GM18867 (cell line): ENCODE data around the gene ZCCHC24.

Source experiments
- ATAC-seq: cut with Tn5 transposase; IDR thresholded peaks from one replicate; pipeline ENCODE4 v1.9.1; 2021; ENCODE audit warnings: mild to moderate bottlenecking, moderate library complexity; ENCODE audit not compliant: unreplicated experiment

ZCCHC24 gene

DNA sequence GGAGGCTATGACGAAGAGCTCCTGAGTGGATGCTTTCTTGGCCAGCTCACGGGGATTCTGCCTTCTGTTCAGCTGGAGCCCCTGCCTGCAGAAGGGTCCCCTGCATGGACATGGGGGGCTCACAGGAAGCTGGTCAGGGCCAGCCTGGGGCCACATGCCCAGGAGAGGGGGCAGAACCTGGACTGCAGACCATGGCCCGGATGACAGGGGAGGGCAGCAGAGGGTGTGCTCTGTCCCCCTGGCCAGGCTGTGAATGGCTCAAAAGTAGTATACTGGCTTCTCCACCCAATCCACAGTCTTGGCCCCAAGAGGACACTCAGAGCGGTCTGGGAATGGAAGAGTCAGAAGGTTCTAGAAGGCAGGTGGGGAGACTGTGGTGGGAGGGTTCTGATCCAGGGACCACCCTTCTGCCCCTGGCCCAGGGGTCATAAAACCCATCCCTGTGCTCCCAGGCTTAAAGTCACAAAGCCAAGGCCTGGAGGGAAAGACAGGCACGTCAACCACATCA lies 57.9 kb downstream of the ZCCHC24 start:
- no peak for ATAC-seq

GRCh38 chr10:79386637-79387465 lies 58.6 kb downstream of the ZCCHC24 start:
- ATAC-seq, result no peak

DNA sequence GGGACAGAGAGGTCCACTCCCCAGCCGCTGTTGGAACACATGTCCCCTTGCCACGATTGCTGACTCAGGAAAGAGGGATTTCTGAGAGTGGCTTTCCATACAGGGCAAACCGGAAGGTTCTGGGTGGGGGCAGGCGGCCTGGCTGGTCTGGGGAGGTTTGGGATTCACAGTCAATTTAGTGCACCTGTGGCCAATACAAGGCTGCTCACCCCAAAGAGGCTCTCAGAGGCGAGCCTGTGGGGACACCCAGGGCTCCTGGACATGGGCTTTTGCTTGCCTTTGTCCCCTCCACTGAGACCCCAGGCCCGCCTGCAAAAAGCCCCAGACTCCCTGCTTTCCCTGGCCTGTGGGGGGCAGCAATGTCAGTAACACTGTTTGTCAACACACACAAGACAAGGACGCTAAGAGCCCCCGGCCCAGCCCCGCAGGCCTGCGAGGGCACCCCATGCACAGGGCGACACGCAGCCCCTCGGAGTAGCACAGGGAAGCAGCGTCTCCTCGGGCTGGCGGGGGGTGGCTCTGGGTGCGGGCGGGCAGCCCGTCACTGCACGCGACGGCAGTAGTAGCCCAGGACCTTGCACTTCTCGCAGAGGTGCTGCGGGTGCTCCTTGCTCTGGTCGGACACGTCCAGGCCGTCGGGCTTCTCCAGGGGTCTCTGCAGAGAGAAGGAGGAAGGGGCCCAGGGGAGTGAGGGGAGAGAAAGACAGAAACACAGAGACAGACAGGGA lies 59.5 kb downstream of the ZCCHC24 start:
- ATAC-seq, result no peak

- no peak for ATAC-seq
Observed at GRCh38 chr10:79385392-79385795, 60.0 kb downstream of the ZCCHC24 start.

DNA sequence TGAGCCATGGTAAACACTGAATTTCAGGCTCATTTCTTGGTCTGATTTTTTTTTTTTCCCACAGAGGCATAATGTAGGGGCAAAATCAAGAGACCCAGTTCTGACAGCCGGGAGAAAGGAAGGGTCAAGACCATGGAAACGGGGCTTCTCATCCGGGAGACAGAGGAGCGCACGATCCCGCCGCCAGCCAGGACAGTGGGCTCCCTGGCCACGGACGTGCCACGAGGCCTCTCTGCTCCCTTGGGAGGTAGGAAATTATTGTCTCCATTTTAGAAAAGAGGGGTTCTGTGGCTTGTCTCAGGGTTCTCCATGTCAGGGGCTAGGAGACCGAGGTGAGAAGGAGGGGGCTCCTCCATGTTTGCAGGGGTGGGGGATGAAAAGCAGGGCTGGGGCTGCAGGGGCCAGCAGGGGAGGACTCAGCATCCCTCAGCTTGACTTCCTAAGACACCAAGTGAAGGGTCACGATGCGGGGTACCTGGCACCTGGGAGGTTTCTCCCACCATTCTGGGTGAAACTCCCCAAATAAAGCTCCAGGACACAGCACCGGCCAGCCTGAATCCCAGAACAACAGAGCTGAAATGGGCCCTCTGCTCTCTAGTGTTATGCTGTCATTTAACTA lies 60.5 kb downstream of the ZCCHC24 start:
- ATAC-seq, result no peak

DNA sequence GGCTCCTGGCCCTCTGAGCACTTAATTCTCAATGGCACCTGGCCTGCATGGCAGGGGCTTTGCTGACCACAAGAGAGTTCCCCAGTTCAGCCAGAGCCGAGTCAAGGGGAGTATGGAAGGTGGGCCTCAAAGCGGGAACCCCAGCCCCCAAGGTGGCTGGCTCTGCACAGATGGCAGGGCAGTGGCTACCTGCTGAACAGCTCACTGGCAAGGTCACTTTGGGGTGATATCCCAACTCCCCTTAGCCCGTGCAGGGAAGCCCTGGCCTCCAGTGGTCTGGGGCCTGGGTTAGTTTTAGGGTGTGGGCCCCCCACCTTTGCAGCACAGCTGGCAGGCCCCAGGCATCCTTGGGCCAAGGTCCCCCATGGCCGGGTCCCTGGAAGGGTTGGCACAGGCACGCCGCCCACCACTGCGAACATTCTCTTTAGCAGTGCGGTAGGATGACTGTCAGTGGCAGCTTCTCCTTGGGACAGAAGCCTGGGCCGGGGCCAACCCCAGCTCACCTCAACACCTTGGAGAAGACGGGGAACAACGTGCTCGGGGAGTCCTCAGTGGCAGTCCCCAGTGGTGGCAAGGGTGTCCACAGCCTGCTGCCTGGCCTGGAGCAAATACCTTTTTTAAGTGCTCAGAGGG lies 61.3 kb downstream of the ZCCHC24 start:
- ATAC-seq, result no peak

- no peak for ATAC-seq
Observed at GRCh38 chr10:79382491-79382941, 62.9 kb downstream of the ZCCHC24 start.

GRCh38 chr10:79381804-79382221 lies 63.6 kb downstream of the ZCCHC24 start:
- ATAC-seq, result no peak

DNA sequence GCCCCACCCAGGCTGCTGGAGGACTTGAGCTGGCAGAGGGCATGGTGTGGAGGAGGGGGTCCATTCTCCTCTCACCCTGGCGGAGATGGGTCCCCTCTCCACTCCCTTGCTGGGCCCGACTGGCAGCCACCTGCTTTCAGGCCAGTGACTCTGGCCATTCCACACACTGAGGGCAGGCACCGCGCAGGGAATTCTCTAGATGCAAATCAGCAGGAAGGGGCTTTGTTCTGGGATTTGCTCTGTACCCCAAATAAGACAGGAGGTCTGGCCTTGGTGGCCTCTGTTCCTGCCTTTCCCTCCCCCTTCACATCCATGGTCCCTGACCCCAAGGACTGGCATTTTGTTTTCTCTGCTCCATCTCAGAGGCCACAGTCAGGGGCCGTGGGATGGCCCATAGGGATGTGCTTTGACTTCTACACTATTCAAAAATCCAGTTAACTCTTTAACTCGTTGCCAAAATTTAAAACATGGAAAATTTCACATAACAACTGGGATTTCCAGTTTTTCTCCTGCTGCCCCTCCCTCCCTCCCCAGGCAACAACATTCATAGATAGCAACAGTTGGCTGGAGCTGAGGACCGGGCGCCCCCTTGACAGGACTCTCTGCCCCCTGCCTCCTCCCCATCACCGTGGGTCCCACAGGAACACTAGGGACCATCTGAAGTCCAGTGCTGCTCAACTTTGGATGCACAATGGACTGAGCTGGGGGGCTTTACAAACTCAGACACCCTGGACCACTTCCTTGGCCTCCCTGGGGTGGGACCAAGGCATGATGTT lies 64.3 kb downstream of the ZCCHC24 start:
- ATAC-seq, result no peak

GRCh38 chr10:79380125-79380945 lies 65.1 kb downstream of the ZCCHC24 start:
- no peak for ATAC-seq

DNA sequence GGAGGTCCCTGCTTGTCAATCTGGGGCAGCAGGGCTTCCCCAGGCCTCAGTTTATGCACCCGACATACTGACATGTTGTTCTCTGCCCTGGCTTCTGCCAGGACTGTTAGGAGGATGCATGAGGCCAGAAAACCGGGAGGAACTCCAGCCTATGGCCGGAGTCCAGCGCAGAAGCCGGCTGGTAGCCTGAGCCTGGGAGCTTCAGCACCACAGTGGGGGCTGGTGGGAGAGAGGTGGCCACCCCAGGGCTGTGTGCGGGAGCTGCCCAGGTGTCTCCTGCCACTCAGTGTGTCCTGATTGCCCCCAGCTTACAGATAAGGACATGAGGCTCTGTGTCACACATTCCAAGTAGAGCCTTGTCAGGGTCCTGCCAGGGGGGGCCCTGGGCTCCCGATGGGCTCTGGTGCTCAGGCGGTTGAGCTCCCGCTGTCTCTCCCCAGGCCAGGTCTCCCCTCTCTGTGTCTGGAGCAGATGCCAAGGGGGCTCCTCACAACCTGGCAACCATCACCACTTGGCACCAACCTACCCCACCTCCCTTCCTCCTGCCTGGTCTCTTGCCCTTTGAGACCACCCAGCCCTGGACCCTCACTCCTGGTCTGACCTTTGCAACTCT lies 65.8 kb downstream of the ZCCHC24 start:
- ATAC-seq, result no peak

DNA sequence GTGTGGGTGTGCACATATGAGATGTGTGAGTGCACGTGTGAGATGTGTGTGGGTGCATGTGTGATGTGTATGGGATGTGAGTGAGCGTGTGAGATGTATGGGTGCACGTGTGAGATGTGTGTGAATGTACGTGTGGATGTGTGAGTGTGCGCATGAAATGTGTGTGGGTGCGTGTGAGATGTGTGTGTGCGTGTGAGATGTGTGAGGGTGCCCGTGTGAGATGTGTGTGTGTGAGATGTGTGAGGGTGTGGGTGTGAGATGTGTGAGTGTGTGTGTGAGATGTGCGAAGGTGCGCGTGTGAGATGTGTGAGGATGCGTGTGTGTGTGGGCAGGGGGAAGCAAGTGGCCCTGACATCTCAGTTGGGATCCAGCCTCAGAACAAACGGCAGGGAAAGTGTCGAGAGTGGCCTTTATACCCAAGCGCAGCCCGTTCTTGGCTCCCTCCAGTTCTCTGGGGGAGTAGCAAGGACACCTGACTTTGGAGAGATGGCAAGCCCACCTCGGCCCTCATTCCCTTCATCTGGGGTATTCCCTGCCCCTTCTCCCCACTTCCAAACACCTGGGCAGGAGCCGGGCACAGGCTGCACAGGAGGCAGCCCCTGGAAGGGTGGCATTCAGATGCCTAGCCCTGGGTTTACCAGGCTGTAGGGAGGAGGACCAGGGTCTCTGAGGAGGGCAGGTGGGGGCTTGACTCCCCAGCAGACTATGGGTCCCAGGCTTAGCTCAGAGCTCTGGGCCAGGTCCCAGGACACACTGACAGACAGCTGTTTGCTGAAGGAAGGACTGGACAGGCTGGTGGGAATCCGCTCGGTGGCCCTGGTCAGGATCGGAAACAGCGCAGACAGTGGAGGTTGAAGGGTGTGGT lies 66.5 kb downstream of the ZCCHC24 start:
- no peak for ATAC-seq

- ATAC-seq, result no peak
Observed at GRCh38 chr10:79378383-79378646, 67.1 kb downstream of the ZCCHC24 start.

GRCh38 chr10:79377557-79378382 lies 67.7 kb downstream of the ZCCHC24 start:
- ATAC-seq, result no peak

- ATAC-seq, result no peak
Observed at GRCh38 chr10:79376751-79377556, 68.5 kb downstream of the ZCCHC24 start.

DNA sequence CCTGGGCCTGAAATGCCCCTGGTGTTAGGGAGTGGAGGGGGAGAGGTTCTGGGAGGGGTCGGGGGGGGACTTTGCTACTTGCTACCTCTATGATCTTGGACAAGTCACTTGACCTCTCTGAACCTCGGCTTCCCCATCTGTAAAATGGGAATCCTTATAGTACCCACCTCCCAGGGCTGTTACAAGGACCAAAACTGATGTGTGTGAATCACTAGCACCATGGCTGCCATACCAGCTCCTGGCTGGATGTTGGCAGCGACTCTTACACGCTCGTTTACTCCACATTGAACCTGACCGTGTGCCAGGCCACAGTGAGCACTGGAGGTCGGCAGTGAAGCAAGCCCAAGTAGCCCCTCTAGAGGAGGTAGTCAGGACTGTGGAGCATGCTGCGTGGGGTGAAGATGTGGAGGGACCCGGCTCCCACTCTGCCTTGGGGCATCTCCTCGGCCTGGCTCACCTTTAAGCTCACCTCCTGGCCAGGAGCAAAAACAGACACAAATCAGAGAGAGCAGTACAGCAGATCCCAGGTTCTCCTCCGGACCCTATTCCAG lies 69.3 kb downstream of the ZCCHC24 start:
- no peak for ATAC-seq
